HepG2 (cell line): Measurements from ENCODE around the gene PHLDB1. TPM values are rescaled to one million over a fixed set of nuclear protein-coding genes. Genes with fewer than 3 reads are reported as not detected.

Experiments used
- AKAP8 ChIP-seq: sonication (generic); formaldehyde crosslinking; IDR thresholded peaks from 2 replicates; pipeline ENCODE4 v1.5.1; 2020; ENCODE audit warnings: mild to moderate bottlenecking, missing genetic modification reagents
- ARHGAP35 ChIP-seq: sonication (generic); formaldehyde crosslinking; IDR thresholded peaks from 2 replicates; pipeline ENCODE4 v1.9.0; 2022; ENCODE audit warnings: mild to moderate bottlenecking, inconsistent platforms, moderate library complexity, missing genetic modification reagents, borderline replicate concordance
- FOXJ3 ChIP-seq: sonication (generic); formaldehyde crosslinking; IDR thresholded peaks from 2 replicates; pipeline ENCODE4 v1.4.0; 2020; ENCODE audit warnings: missing genetic modification reagents, mild to moderate bottlenecking, borderline replicate concordance
- KDM5A ChIP-seq: fragments of 200-600 bp; sonication (generic); IDR thresholded peaks from 2 replicates; pipeline ENCODE4 v1.7.0; 2018; ENCODE audit warnings: antibody characterized with exemption, mild to moderate bottlenecking, low read length, borderline replicate concordance
- KLF11 ChIP-seq: IDR thresholded peaks from 2 replicates; pipeline ENCODE4 v1.6.1; 2016; ENCODE audit warnings: missing compliant biosample characterization
- MYC ChIP-seq: sonication (generic); formaldehyde crosslinking; IDR thresholded peaks from 2 replicates; pipeline ENCODE4 v1.9.0; 2021; ENCODE audit warnings: missing genetic modification reagents, borderline replicate concordance
- NCOR1 ChIP-seq: fragments of 200-600 bp; sonication (generic); IDR thresholded peaks from 2 replicates; pipeline ENCODE4 v1.7.0; 2017; ENCODE audit warnings: antibody characterized with exemption, low read length, borderline replicate concordance
- PHB2 ChIP-seq: fragments of 450-650 bp; IDR thresholded peaks from 2 replicates; pipeline ENCODE4 v1.6.1; 2018; ENCODE audit not compliant: partially characterized antibody
- RAD21 ChIP-seq: fragments of 450-650 bp; formaldehyde crosslinking; IDR thresholded peaks from 2 replicates; pipeline ENCODE4 v1.5.0; 2020; ENCODE audit warnings: mild to moderate bottlenecking
- RXRA ChIP-seq: sonication (generic); formaldehyde crosslinking; IDR thresholded peaks from 2 replicates; pipeline ENCODE4 v1.5.1; 2020; ENCODE audit warnings: missing genetic modification reagents
- SOX5 ChIP-seq: IDR thresholded peaks from 2 replicates; pipeline ENCODE4 v1.6.1; 2016; ENCODE audit warnings: borderline replicate concordance
- SRSF4 ChIP-seq: fragments of 200-400 bp; formaldehyde crosslinking; IDR thresholded peaks from one replicate; pipeline ENCODE4 v1.6.1; 2018; ENCODE audit warnings: mild to moderate bottlenecking, low read depth, low read length, moderate library complexity; ENCODE audit not compliant: poor library complexity, severe bottlenecking
- STAG1 ChIP-seq: sonication (generic); formaldehyde crosslinking; IDR thresholded peaks from 2 replicates; pipeline ENCODE4 v1.4.0; 2020; ENCODE audit warnings: missing genetic modification reagents
- ZMYM3 ChIP-seq: sonication (generic); formaldehyde crosslinking; IDR thresholded peaks from 2 replicates; pipeline ENCODE4 v1.5.1; 2020; ENCODE audit warnings: mild to moderate bottlenecking, missing genetic modification reagents
- ZNF121 ChIP-seq: sonication (generic); formaldehyde crosslinking; IDR thresholded peaks from 2 replicates; pipeline ENCODE4 v1.5.0; 2020; ENCODE audit warnings: mild to moderate bottlenecking, missing genetic modification reagents
- ZNF329 ChIP-seq: sonication (generic); formaldehyde crosslinking; IDR thresholded peaks from 2 replicates; pipeline ENCODE4 v1.9.0; 2021; ENCODE audit warnings: low read depth, mild to moderate bottlenecking, missing genetic modification reagents
- ZNF33B ChIP-seq: sonication (generic); formaldehyde crosslinking; IDR thresholded peaks from 2 replicates; pipeline ENCODE4 v1.5.1; 2020; ENCODE audit warnings: mild to moderate bottlenecking, missing genetic modification reagents
- ZNF484 ChIP-seq: sonication (generic); formaldehyde crosslinking; IDR thresholded peaks from 2 replicates; pipeline ENCODE4 v1.5.1; 2020; ENCODE audit warnings: mild to moderate bottlenecking, low read depth, missing genetic modification reagents, borderline replicate concordance
- ZNF550 ChIP-seq: sonication (generic); formaldehyde crosslinking; IDR thresholded peaks from 2 replicates; pipeline ENCODE4 v1.4.0; 2020; ENCODE audit warnings: mild to moderate bottlenecking, missing genetic modification reagents, borderline replicate concordance
- ZNF562 ChIP-seq: sonication (generic); formaldehyde crosslinking; IDR thresholded peaks from 2 replicates; pipeline ENCODE4 v1.8.0; 2022; ENCODE audit warnings: missing genetic modification reagents, borderline replicate concordance
- ZNF772 ChIP-seq: sonication (generic); formaldehyde crosslinking; IDR thresholded peaks from 2 replicates; pipeline ENCODE4 v1.5.0; 2020; ENCODE audit warnings: mild to moderate bottlenecking, missing genetic modification reagents
- ZNF83 ChIP-seq: sonication (generic); formaldehyde crosslinking; IDR thresholded peaks from 2 replicates; pipeline ENCODE4 v1.4.0; 2020; ENCODE audit warnings: missing genetic modification reagents, mild to moderate bottlenecking, borderline replicate concordance
- polyA plus RNA-seq, 8 experiments: library from polyadenylated mRNA; depleted of rRNA in 3 of 8; stranded (reverse) in 7 of 8; unstranded in 1 of 8; fragments of >200 nt; fragmentation: Illumina TruSeq in 4 of 8; extraction: Trizol in 4 of 8; gene quantifications; 2 replicates each; pipeline versions ENCODE4 v1.2.1 to v1.2.3, GENCODE V29; 2011 to 2016; ENCODE audit warnings: low read depth in 4 of 8, missing spikeins in 1 of 8, mixed read lengths in 1 of 8; ENCODE audit not compliant: insufficient read depth in 1 of 8
- total RNA-seq, 5 experiments: library from RNA; depleted of rRNA; stranded (reverse); fragments of >200 nt; fragmentation: Illumina TruSeq; extraction: Trizol; gene quantifications; 2 replicates each; pipeline ENCODE4 v1.2.3, GENCODE V29; 2016; ENCODE audit warnings: low read depth in 1 of 5
- TF ChIP-seq, protein P1 (sequence below): sonication (generic); formaldehyde crosslinking; IDR thresholded peaks from 2 replicates; pipeline ENCODE4 v1.4.0; 2020; ENCODE audit warnings: missing genetic modification reagents, borderline replicate concordance
- TF ChIP-seq, protein P2 (sequence below): sonication (generic); formaldehyde crosslinking; conservative IDR thresholded peaks from 2 replicates; pipeline ENCODE4 v1.4.0; 2020; ENCODE audit warnings: missing genetic modification reagents

PHLDB1 gene
- total and polyA plus RNA-seq, 2 of the 13 experiments (the other 11 are each of a cell fraction or from before 2014, with no cell fraction given): 13.8 to 14.2 TPM

DNA sequence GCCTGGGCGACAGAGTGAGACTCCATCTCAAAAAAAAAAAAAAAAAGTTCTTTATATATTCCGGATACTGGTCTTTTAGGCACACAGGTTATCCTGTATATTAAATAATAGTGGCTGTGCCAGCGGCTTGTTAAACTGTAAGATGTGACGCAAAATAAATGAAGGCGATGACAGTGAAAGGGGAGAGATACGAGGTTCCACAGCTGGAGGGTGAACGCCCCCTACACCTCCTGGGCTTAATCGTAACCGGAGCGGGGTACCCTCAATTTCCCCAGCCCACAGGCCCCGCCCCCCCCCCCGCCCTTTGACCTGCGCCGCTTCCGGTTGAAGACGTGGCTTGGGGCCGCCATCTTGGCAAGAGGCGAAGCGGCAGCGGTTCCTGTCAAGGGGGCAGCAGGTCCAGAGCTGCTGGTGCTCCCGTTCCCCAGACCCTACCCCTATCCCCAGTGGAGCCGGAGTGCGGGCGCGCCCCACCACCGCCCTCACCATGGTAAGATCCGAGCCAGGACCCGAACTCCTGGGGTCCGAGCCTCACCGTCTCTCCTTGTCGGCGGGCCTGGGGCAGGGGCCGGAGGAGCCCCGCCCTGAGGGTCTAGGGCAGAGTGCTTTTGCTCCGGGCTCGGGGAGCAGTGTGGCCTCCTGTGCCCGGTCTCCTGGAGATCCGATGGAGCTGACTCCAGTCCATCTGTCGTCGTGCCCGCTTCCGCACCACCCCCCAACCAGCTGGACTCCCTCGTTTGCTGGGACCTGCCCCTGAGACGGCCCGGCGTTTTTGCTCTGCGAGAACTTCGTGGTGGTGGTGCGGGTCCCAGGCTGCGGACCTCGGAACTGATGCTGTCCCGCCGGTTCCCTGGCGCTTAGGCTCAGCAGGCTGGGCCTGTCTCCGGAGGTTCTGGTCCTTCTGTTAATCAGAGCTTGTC lies 35.1 kb upstream of the PHLDB1 start, which contains the start of gene ARCN1 (continued):
- TF ChIP-seq ZNF33B (CRISPR knock-in tag): peak; percentile 54; the same call in 1 of the 2 replicates
- TF ChIP-seq KLF11: no peak
- TF ChIP-seq ZNF562: no peak
- peak; percentile 18; the same call in 1 of the 2 replicates for TF ChIP-seq RAD21
- no peak for TF ChIP-seq ZNF83
- TF ChIP-seq KDM5A: peak; percentile 39; the same call in 1 of the 2 replicates
- no peak for TF ChIP-seq FOXJ3 (CRISPR knock-in tag)
- no peak for TF ChIP-seq ZNF121
- peak; percentile 37; the same call in 1 of the 2 replicates for TF ChIP-seq RXRA (CRISPR knock-in tag)
- TF ChIP-seq SOX5 (CRISPR knock-in tag): no peak; the same call in 1 of the 2 replicates
- no peak for TF ChIP-seq ZNF329 (CRISPR knock-in tag)
- TF ChIP-seq, protein P1, sequence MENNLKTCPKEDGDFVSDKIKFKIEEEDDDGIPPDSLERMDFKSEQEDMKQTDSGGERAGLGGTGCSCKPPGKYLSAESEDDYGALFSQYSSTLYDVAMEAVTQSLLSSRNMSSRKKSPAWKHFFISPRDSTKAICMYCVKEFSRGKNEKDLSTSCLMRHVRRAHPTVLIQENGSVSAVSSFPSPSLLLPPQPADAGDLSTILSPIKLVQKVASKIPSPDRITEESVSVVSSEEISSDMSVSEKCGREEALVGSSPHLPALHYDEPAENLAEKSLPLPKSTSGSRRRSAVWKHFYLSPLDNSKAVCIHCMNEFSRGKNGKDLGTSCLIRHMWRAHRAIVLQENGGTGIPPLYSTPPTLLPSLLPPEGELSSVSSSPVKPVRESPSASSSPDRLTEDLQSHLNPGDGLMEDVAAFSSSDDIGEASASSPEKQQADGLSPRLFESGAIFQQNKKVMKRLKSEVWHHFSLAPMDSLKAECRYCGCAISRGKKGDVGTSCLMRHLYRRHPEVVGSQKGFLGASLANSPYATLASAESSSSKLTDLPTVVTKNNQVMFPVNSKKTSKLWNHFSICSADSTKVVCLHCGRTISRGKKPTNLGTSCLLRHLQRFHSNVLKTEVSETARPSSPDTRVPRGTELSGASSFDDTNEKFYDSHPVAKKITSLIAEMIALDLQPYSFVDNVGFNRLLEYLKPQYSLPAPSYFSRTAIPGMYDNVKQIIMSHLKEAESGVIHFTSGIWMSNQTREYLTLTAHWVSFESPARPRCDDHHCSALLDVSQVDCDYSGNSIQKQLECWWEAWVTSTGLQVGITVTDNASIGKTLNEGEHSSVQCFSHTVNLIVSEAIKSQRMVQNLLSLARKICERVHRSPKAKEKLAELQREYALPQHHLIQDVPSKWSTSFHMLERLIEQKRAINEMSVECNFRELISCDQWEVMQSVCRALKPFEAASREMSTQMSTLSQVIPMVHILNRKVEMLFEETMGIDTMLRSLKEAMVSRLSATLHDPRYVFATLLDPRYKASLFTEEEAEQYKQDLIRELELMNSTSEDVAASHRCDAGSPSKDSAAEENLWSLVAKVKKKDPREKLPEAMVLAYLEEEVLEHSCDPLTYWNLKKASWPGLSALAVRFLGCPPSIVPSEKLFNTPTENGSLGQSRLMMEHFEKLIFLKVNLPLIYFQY (CRISPR knock-in tag): no peak
- no peak for TF ChIP-seq NCOR1
- no peak for TF ChIP-seq PHB2
- no peak for TF ChIP-seq MYC (CRISPR knock-in tag)
- TF ChIP-seq ARHGAP35: 0 out of 2 replicates have a peak, but pooled peaks have one; percentile 56
- no peak for TF ChIP-seq SRSF4
- TF ChIP-seq ZNF550 (CRISPR knock-in tag): no peak; the same call in 1 of the 2 replicates
- TF ChIP-seq, protein P2, sequence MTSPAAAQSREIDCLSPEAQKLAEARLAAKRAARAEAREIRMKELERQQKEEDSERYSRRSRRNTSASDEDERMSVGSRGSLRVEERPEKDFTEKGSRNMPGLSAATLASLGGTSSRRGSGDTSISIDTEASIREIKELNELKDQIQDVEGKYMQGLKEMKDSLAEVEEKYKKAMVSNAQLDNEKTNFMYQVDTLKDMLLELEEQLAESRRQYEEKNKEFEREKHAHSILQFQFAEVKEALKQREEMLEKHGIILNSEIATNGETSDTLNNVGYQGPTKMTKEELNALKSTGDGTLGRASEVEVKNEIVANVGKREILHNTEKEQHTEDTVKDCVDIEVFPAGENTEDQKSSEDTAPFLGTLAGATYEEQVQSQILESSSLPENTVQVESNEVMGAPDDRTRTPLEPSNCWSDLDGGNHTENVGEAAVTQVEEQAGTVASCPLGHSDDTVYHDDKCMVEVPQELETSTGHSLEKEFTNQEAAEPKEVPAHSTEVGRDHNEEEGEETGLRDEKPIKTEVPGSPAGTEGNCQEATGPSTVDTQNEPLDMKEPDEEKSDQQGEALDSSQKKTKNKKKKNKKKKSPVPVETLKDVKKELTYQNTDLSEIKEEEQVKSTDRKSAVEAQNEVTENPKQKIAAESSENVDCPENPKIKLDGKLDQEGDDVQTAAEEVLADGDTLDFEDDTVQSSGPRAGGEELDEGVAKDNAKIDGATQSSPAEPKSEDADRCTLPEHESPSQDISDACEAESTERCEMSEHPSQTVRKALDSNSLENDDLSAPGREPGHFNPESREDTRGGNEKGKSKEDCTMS (CRISPR knock-in tag): no peak
- no peak; the same call in 1 of the 2 replicates for TF ChIP-seq ZMYM3 (CRISPR knock-in tag)
- TF ChIP-seq ZNF484 (CRISPR knock-in tag): no peak
- TF ChIP-seq ZNF772: 0 out of 2 replicates have a peak, but pooled peaks have one; percentile 42
- no peak for TF ChIP-seq AKAP8 (CRISPR knock-in tag)
- no peak for TF ChIP-seq STAG1 (CRISPR knock-in tag)
